Keratinocyte (primary cell): ENCODE results near the gene DEGS2. TPM values are rescaled to one million over a fixed set of nuclear protein-coding genes. Genes with fewer than 3 reads are reported as not detected.

Experiments
- DNase-seq: peaks from one replicate; pipeline ENCODE4 v3.0.0-alpha.2; 2011; ENCODE audit warnings: low read depth, missing footprints, low spot score
- FAIRE-seq: peaks from 2 replicates; lab custom pipeline; 2011; peaks lifted over from hg19 to GRCh38; lab: Jason Lieb, UNC
- H2AFZ ChIP-seq: 2 replicates; pipeline ENCODE4 v1.6.0; 2012; ENCODE audit warnings: low read length, control low read depth, inconsistent platforms; ENCODE audit not compliant: control insufficient read depth
- H3K27ac ChIP-seq: 2 replicates; pipeline ENCODE4 v1.5.1; 2011; ENCODE audit warnings: low read length; ENCODE audit not compliant: control insufficient read depth, insufficient read depth
- H3K27me3 ChIP-seq: 3 replicates; pipeline ENCODE4 v1.6.0; 2011; ENCODE audit warnings: low read length; ENCODE audit not compliant: control insufficient read depth, insufficient read depth; ENCODE audit errors: extremely low read depth
- H3K36me3 ChIP-seq, 2 experiments: 2 replicates in 1 of 2; 3 replicates in 1 of 2; pipeline ENCODE4 v1.5.1; 2011; ENCODE audit warnings: low read length in 2 of 2, mild to moderate bottlenecking in 1 of 2; ENCODE audit not compliant: control insufficient read depth in 2 of 2, insufficient read depth in 2 of 2; ENCODE audit errors: extremely low read depth in 1 of 2
- H3K4me1 ChIP-seq: 3 replicates; pipeline ENCODE4 v1.5.1; 2011; ENCODE audit warnings: low read length; ENCODE audit not compliant: control insufficient read depth, insufficient read depth; ENCODE audit errors: extremely low read depth
- H3K4me2 ChIP-seq: 3 replicates; pipeline ENCODE4 v1.6.0; 2011; ENCODE audit warnings: low read depth, low read length; ENCODE audit not compliant: control insufficient read depth, insufficient read depth; ENCODE audit errors: extremely low read depth
- H3K4me3 ChIP-seq, 3 experiments: fragments of 200-600 bp in 1 of 3; sonication (generic) in 1 of 3; 2 replicates in 2 of 3; 3 replicates in 1 of 3; pipeline ENCODE4 v1.5.1; 2011 to 2016; ENCODE audit warnings: low read length in 3 of 3, mild to moderate bottlenecking in 3 of 3, control low read depth in 2 of 3, inconsistent platforms in 1 of 3, low read depth in 1 of 3, mixed read lengths in 1 of 3, mixed run types in 1 of 3, moderate library complexity in 1 of 3; ENCODE audit not compliant: control insufficient read depth in 2 of 3, insufficient read depth in 2 of 3; ENCODE audit errors: extremely low read depth in 1 of 3
- H3K79me2 ChIP-seq: 2 replicates; pipeline ENCODE4 v1.6.0; 2012; ENCODE audit warnings: low read length; ENCODE audit not compliant: control insufficient read depth, insufficient read depth
- H3K9ac ChIP-seq: 3 replicates; pipeline ENCODE4 v1.6.0; 2011; ENCODE audit warnings: low read length; ENCODE audit not compliant: control insufficient read depth, insufficient read depth; ENCODE audit errors: extremely low read depth
- H3K9me1 ChIP-seq: 3 replicates; pipeline ENCODE4 v1.6.0; 2011; ENCODE audit warnings: low read length; ENCODE audit not compliant: control insufficient read depth, insufficient read depth; ENCODE audit errors: extremely low read depth
- H3K9me3 ChIP-seq: 2 replicates; pipeline ENCODE4 v1.5.1; 2012; ENCODE audit warnings: low read depth, low read length; ENCODE audit not compliant: control insufficient read depth
- H4K20me1 ChIP-seq: 3 replicates; pipeline ENCODE4 v1.6.0; 2011; ENCODE audit warnings: low read length; ENCODE audit not compliant: control insufficient read depth, insufficient read depth; ENCODE audit errors: extremely low read depth
- EZH2 ChIP-seq: IDR thresholded peaks from one replicate; pipeline ENCODE4 v1.6.1; 2012; ENCODE audit warnings: inconsistent platforms, mild to moderate bottlenecking, low read length, moderate library complexity
- dilution Hi-C: fragments of 300-500 bp; cut with MboI; formaldehyde crosslinking; loops from one replicate; pipeline ENCODE4 v1.7.0; 2020; ENCODE audit warnings: low sequenced_read_pairs; ENCODE audit not compliant: extremely low pct_ligation_motif_present
- polyA plus RNA-seq, 5 experiments: library from polyadenylated mRNA; depleted of rRNA in 3 of 5; stranded (reverse) in 3 of 5; stranded (forward) in 1 of 5; unstranded in 1 of 5; fragments of >200 nt; gene quantifications; 1 replicate in 1 of 5; 2 replicates in 3 of 5; 3 replicates in 1 of 5; pipeline versions ENCODE4 v1.2.1 to v1.2.3, GENCODE V29; 2011 to 2012; ENCODE audit warnings: missing spikeins in 2 of 5, low read depth in 1 of 5, low replicate concordance in 1 of 5
- TF ChIP-seq, protein P1 (sequence below), 3 experiments: IDR thresholded peaks in 1 of 3; conservative IDR thresholded peaks in 1 of 3; optimal IDR thresholded peaks in 1 of 3; 2 replicates in 2 of 3; 3 replicates in 1 of 3; pipeline versions ENCODE3 to v1.5.1; 2011; ENCODE audit warnings: low read length in 3 of 3, mild to moderate bottlenecking in 3 of 3, moderate library complexity in 2 of 3, control low read depth in 1 of 3, inconsistent platforms in 1 of 3; ENCODE audit not compliant: insufficient read depth in 2 of 3; ENCODE audit errors: extremely low read depth in 1 of 3

Gene DEGS2
- polyA plus RNA-seq, 1 donor (not counting 4 experiments of a cell fraction or from before 2014, with no cell fraction given): 0.46 TPM

DNA sequence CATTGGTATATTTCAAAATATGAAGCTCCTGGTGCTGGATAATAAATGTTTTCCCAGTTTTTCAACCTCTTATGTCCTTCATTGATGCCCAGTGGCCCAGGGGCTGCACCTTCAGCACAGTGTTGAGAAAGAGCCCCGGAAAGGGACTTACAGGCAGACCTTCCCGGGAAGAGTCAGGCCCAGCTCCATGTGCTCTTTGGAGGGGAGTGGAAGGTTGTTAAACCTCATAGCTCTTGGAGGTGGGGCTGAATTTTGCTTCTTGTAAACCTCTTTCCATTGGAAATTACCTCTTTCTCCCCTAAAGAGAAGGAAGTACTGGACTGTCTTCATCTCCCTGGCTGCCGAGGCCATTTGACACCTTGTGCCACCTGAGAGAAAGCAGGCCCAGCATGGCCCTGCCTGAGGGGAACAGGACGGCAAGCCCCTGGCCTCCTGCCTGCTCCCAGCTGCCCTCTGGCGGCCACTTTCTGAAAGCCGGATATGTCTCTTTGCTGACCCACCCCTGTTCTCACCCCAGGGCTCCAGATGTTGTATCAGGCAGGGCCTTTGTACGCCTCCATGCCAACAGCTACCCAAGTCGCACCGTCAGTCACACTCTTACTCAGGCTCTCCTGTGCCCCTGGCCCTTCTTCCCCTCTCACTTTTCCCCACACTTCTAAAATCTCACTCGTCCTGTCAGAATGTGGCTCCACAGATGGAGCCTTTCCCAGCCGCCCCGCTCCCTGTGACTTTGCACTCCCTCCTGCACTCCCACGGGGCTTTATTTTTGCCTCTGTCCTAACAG is 51.2 kb downstream of the DEGS2 start:
- no peaks in the 10 kb centered on the region for H3K36me3 ChIP-seq
- FAIRE-seq: peak; percentile 83
- H3K4me2 ChIP-seq: no peak overlapping the region
- H3K27ac ChIP-seq: peak overlapping the region; percentile 77
- H3K9me3 ChIP-seq: no peaks in the 10 kb centered on the region
- peak; percentile 42 for DNase-seq
- H2AFZ ChIP-seq: peak overlapping the region; percentile 1
- H4K20me1 ChIP-seq: no peaks in the 10 kb centered on the region
- H3K79me2 ChIP-seq: no peaks in the 10 kb centered on the region
- H3K27me3 ChIP-seq: no peaks in the 10 kb centered on the region
- no peak for TF ChIP-seq EZH2
- TF ChIP-seq, protein P1, sequence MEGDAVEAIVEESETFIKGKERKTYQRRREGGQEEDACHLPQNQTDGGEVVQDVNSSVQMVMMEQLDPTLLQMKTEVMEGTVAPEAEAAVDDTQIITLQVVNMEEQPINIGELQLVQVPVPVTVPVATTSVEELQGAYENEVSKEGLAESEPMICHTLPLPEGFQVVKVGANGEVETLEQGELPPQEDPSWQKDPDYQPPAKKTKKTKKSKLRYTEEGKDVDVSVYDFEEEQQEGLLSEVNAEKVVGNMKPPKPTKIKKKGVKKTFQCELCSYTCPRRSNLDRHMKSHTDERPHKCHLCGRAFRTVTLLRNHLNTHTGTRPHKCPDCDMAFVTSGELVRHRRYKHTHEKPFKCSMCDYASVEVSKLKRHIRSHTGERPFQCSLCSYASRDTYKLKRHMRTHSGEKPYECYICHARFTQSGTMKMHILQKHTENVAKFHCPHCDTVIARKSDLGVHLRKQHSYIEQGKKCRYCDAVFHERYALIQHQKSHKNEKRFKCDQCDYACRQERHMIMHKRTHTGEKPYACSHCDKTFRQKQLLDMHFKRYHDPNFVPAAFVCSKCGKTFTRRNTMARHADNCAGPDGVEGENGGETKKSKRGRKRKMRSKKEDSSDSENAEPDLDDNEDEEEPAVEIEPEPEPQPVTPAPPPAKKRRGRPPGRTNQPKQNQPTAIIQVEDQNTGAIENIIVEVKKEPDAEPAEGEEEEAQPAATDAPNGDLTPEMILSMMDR (optimal IDR thresholded peaks at IDR 0.05 in 1 of 3, IDR thresholded peaks at IDR 0.05 in 1 of 3, conservative IDR thresholded peaks at IDR 0.05 in 1 of 3; ENCODE audit: extremely low read depth in 1 of 3, insufficient read depth in 2 of 3, low read length in 3 of 3): peak in 2 of 3 experiments; percentile 92 to 94
- peaks cover 22% of the 10 kb centered on the region for H3K4me1 ChIP-seq
- H3K9me1 ChIP-seq: no peaks in the 10 kb centered on the region
- dilution Hi-C loops: no loop called here
- H3K9ac ChIP-seq: peak overlapping the region; percentile 19
- H3K4me3 ChIP-seq: no peak overlapping the region

DNA sequence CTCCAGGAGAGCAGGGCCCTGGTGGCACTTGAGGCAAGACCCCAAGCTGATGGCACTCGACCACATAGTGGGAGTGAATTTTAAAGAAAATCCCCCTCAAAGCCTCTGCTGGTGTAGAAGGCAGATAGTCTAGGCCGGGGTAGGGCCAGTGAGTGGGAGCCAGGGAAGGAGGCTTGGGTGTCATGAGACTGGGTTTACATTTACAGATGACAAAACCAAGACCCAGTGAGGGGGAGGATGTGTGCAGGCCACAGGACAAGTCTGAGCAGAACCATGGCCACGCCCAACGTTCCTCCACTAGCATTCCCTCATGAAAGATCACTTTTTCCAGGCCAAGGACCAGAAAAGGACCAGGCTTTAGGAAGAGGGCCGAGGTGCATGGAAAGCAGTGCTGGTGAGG is 52.2 kb downstream of the DEGS2 start:
- Histone ChIP-seq H3K9me1 (no peaks in the 10 kb centered on the region), H3K4me2 (peak overlapping the region; percentile 47), H3K27me3 (no peaks in the 10 kb centered on the region), H3K9ac (peak overlapping the region; percentile 48), H4K20me1 (no peaks in the 10 kb centered on the region), H2AFZ (no peak overlapping the region), H3K27ac (peak overlapping the region; percentile 77), H3K36me3 (no peaks in the 10 kb centered on the region), H3K9me3 (no peaks in the 10 kb centered on the region), H3K4me3 (no peak overlapping the region), H3K79me2 (no peaks in the 10 kb centered on the region), H3K4me1 (peaks cover 22% of the 10 kb centered on the region)
- FAIRE-seq: peak; percentile 93
- dilution Hi-C loops: no loop called here
- TF ChIP-seq EZH2: no peak
- TF ChIP-seq, protein P1 (optimal IDR thresholded peaks at IDR 0.05 in 1 of 3, IDR thresholded peaks at IDR 0.05 in 1 of 3, conservative IDR thresholded peaks at IDR 0.05 in 1 of 3; ENCODE audit: extremely low read depth in 1 of 3, insufficient read depth in 2 of 3, low read length in 3 of 3): no peak
- DNase-seq: peak; percentile 89
